ENCODE results near the gene SPON1. TPM values are rescaled to one million over a fixed set of nuclear protein-coding genes. Genes with fewer than 3 reads are reported as not detected.

Gene SPON1
- total RNA-seq, 2 experiments from 2014 or later = 2.1 to 2.2 TPM

DNA sequence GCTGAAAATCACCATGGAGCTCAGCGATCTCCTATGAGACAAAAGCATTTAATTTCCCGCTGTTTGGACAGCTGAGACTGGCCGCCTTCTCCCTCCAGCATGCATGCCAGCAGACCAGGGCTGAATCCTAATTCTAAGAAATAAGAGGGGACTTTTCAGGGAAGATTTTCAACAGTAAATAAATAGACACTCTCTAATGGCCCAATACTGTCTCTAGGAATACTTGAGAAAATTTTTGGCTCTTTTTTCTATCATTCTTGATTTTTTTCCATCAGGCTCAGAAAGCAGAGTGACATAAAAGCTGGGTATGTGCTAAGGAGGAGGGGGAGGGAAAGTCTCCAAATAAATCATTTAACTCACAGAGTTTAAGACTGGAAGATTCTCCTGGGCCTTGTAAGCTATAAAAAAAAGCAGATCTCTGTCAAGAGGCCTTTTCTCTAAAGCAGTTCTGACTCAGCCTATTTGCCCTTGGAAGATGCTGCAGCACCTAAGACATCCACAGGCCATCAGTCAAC, 17.6 kb upstream of the SPON1 start:
- Mint-ChIP-seq H3K27ac (no peak overlapping the region), H3K4me3 (no peak overlapping the region), H3K27me3 (no peaks in the 10 kb centered on the region), H3K4me1 (ENCODE audit: low read depth) (peaks cover 56% of the 10 kb centered on the region), H3K36me3 (ENCODE audit: low read depth) (no peaks in the 10 kb centered on the region), H3K9me3 (no peaks in the 10 kb centered on the region)
- CTCF ChIA-PET = interaction anchor here (0.8 kb wide), 1 partner anchor 36 kb away, joined by 5 read pairs; no protein-coding TSS in a partner anchor
- Histone ChIP-seq H3K4me1 (ENCODE audit: insufficient read depth, low read length) (peaks cover 36% of the 10 kb centered on the region), H3K4me3 (ENCODE audit: low read length) (no peak overlapping the region), H3K9me3 (ENCODE audit: control insufficient read depth in 1 of 2, insufficient read depth in 1 of 2, low read length in 2 of 2) (no peaks in the 10 kb centered on the region), H3K27me3 (ENCODE audit: control insufficient read depth in 1 of 2, insufficient read depth in 2 of 2, low read length in 2 of 2) (no peaks in the 10 kb centered on the region), H3K36me3 (ENCODE audit: insufficient read depth, low read length) (no peaks in the 10 kb centered on the region), H3K27ac (ENCODE audit: low read depth in 1 of 2, low read length in 2 of 2) (no peak overlapping the region)
- DNase-seq (no peak), ATAC-seq (ENCODE audit: poor library complexity) (no peak)
- TF ChIP-seq, protein P1, sequence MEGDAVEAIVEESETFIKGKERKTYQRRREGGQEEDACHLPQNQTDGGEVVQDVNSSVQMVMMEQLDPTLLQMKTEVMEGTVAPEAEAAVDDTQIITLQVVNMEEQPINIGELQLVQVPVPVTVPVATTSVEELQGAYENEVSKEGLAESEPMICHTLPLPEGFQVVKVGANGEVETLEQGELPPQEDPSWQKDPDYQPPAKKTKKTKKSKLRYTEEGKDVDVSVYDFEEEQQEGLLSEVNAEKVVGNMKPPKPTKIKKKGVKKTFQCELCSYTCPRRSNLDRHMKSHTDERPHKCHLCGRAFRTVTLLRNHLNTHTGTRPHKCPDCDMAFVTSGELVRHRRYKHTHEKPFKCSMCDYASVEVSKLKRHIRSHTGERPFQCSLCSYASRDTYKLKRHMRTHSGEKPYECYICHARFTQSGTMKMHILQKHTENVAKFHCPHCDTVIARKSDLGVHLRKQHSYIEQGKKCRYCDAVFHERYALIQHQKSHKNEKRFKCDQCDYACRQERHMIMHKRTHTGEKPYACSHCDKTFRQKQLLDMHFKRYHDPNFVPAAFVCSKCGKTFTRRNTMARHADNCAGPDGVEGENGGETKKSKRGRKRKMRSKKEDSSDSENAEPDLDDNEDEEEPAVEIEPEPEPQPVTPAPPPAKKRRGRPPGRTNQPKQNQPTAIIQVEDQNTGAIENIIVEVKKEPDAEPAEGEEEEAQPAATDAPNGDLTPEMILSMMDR (IDR thresholded peaks at IDR 0.05) = no peak
- POLR2A ChIA-PET = interaction anchor here (1.0 to 2.0 kb wide), 3 partner anchors 15 to 76 kb away, joined by 3 to 8 read pairs (median 4); partner anchors contain the start of gene SPON1
- intact Hi-C loops (cut with DNase I, micrococcal nuclease) = loop anchor here (5.0 kb wide), 2 partner anchors 63 to 173 kb away; no protein-coding TSS in a partner anchor

DNA sequence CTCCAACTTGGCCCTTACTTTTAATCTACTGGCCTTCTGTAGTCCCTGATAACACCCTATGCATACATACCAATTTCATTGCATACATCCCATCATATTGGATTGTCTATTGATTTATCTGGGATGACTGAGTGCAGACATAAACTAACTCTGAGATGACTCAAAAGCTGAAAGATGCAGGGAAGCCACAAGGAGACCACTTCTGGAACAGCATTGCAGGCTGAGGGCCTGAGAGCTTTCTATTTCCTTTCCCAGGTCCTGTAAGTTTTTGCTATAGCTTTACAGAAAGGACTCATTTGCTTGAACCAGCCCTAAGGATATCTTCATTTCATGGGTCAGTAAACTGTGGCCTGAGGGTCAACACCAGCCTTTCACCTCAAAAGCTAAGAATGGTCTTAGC, 15.1 kb upstream of the SPON1 start:
- no peak overlapping the region for H3K27ac Mint-ChIP-seq
- Histone ChIP-seq H3K4me3 (ENCODE audit: low read length) (no peak overlapping the region), H3K4me1 (ENCODE audit: insufficient read depth, low read length) (peaks cover 12% of the 10 kb centered on the region), H3K27me3 (ENCODE audit: control insufficient read depth in 1 of 2, insufficient read depth in 2 of 2, low read length in 2 of 2) (no peaks in the 10 kb centered on the region), H3K36me3 (ENCODE audit: insufficient read depth, low read length) (no peaks in the 10 kb centered on the region), H3K27ac (ENCODE audit: low read depth in 1 of 2, low read length in 2 of 2) (no peak overlapping the region), H3K9me3 (ENCODE audit: control insufficient read depth in 1 of 2, insufficient read depth in 1 of 2, low read length in 2 of 2) (no peaks in the 10 kb centered on the region)
- intact Hi-C loops (cut with DNase I, micrococcal nuclease) = loop anchor here in 1 of 2 experiments (5.0 kb wide), 1 partner anchor 65 kb away; no protein-coding TSS in a partner anchor
- ChIA-PET POLR2A (interaction anchor here (1.0 to 2.5 kb wide), 3 partner anchors 15 to 79 kb away, joined by 3 to 9 read pairs (median 3); partner anchors contain the start of gene SPON1), CTCF (interaction anchor here (1.3 to 1.9 kb wide), 2 partner anchors 26 to 174 kb away, joined by 3 to 4 read pairs; no protein-coding TSS in a partner anchor)
- H3K9me3 Mint-ChIP-seq = no peaks in the 10 kb centered on the region
- H3K4me3 Mint-ChIP-seq = no peak overlapping the region
- DNase-seq (no peak), ATAC-seq (ENCODE audit: poor library complexity) (no peak)
- no peaks in the 10 kb centered on the region for H3K27me3 Mint-ChIP-seq
- no peaks in the 10 kb centered on the region for H3K36me3 Mint-ChIP-seq (ENCODE audit: low read depth)
- peaks cover 35% of the 10 kb centered on the region for H3K4me1 Mint-ChIP-seq (ENCODE audit: low read depth)
- TF ChIP-seq, protein P1 (IDR thresholded peaks at IDR 0.05) = no peak

DNA sequence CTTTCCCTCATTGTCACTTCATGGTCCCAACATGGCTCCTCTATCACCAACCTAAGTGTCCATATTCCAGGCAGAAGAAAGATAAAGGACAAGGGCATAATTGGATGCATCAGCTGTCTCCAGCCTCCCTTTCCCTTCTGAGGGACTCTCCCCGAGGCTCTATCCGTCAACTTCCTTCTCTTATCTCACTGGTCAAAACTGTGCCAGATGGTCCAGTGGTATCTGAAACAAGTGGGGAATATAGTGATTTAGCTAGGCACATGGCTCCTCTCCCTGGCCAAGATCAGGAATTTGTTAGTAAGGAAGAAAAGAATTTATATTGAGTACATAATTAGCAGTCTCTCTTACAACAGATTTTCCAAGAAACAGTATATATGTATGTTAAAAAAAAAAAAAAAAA, 12.6 kb upstream of the SPON1 start:
- Histone ChIP-seq H3K36me3 (ENCODE audit: insufficient read depth, low read length) (no peaks in the 10 kb centered on the region), H3K4me1 (ENCODE audit: insufficient read depth, low read length) (no peaks in the 10 kb centered on the region), H3K4me3 (ENCODE audit: low read length) (no peak overlapping the region), H3K27me3 (ENCODE audit: control insufficient read depth in 1 of 2, insufficient read depth in 2 of 2, low read length in 2 of 2) (no peaks in the 10 kb centered on the region), H3K27ac (ENCODE audit: low read depth in 1 of 2, low read length in 2 of 2) (no peak overlapping the region), H3K9me3 (ENCODE audit: control insufficient read depth in 1 of 2, insufficient read depth in 1 of 2, low read length in 2 of 2) (no peaks in the 10 kb centered on the region)
- Mint-ChIP-seq H3K4me3 (no peak overlapping the region), H3K9me3 (no peaks in the 10 kb centered on the region), H3K4me1 (ENCODE audit: low read depth) (peaks cover 18% of the 10 kb centered on the region), H3K27ac (no peak overlapping the region), H3K27me3 (no peaks in the 10 kb centered on the region), H3K36me3 (ENCODE audit: low read depth) (no peaks in the 10 kb centered on the region)
- ATAC-seq (ENCODE audit: poor library complexity) = no peak
- intact Hi-C loops (cut with DNase I, micrococcal nuclease) = loop anchor here in 1 of 2 experiments (5.0 to 10.0 kb wide), 2 partner anchors 68 to 505 kb away; no protein-coding TSS in a partner anchor
- TF ChIP-seq, protein P1 (IDR thresholded peaks at IDR 0.05) = no peak
- POLR2A ChIA-PET = interaction anchor here (0.9 kb wide), 1 partner anchor 39 kb away, joined by 4 read pairs; no protein-coding TSS in a partner anchor
- DNase-seq = no peak
- CTCF ChIA-PET = no interaction called here
